Esophagus mucosa (tissue), 1 donor: ENCODE measurements around the gene TSFM. TPM values are rescaled to one million over a fixed set of nuclear protein-coding genes. Genes with fewer than 3 reads are reported as not detected.

Experiments used
- ATAC-seq: fragments of 200-7000 bp; cut with Tn5 transposase; one replicate; pipeline ENCODE4 v1.9.1; 2020
- total RNA-seq: library from RNA; stranded (reverse); gene quantifications from one replicate; pipeline ENCODE4 v1.2.4, GENCODE V29; 2023
- donor health status: DM: yes; HTN: yes; CAD: no.

TSFM gene
- total RNA-seq, 1 donor from 2014 or later = 22.6 TPM

DNA sequence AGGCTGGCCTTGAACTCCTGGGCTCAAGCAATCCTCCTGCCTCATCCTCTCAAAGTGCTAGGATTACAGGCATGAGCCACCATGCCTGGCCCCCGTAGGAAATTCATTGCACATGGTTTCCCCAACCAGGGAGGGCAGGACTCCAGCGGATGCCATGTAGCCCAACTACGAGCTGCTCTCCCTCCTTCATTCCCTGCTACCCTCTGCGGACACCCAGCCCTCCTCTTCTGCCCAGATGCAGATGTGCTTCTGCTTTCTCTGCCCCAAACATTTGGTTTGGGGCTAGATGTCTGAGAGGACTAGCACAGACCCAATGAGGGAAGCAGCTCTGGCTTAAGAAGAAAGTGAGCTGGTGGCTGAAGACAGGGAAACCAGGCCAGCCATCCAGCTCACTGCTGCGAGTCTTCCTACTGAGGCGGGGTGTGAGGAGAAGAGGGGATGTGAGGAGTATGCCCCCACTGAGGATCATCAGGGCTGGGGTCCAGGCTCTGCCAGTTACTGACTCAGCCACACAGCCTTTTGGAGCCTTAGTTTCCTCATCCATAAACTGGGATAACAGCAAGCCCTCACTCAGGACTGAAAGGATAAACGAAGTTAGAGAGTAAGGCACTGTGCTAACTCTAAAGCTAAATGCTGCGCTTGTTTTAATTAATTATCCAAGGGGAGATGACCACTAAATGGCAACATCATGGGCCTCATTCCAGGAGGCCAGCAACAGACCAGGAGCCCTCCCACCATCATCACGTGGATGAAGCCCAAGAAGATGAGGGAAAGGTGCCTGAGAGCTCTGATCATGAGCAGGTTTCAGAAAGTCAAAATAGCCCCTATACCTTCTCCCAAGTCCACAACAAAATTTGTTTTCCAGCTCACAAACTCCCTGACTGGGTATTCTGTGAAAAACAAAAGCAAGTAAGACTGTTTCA, 53.0 kb downstream of the TSFM start:
- no peak for ATAC-seq

- peak; percentile 45 for ATAC-seq
Observed at GRCh38 chr12:57836442-57837375, 54.1 kb downstream of the TSFM start.

DNA sequence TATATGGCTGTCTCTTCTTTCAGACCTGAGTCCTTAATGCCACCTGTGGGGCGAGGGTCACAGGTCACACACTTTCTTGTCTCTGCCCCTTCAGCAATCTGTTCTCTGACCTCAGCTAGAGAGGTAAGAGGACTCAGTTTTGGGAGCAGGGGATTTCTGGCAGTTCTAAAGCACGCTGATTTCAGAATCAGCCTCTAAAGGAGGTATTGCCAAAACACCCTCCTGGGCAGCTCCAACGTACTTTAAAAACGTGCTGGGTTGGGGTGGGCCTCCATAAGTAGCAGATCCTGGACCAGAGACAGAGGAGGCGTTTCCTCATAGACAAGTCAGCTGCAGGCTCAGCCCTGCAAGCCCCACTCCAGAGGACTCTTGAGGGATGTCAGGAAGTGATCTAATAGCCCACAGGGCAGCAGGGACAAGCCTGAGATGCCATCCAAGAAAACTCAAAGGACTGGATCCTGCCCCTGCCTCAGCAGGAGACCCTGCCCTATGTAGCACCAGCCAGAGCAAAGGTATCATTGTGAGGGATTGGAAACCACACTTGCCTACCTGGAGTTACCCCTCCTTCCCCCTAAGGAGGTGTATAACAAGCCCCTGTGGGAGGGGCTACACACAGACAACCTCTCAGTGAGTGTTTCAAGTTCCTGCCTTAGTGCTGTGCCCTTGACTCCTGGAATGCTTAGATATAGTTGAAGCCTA, 55.4 kb downstream of the TSFM start:
- ATAC-seq = peak; percentile 3

- ATAC-seq = peak; percentile 14
Observed at GRCh38 chr12:57838594-57839302, 56.2 kb downstream of the TSFM start.

DNA sequence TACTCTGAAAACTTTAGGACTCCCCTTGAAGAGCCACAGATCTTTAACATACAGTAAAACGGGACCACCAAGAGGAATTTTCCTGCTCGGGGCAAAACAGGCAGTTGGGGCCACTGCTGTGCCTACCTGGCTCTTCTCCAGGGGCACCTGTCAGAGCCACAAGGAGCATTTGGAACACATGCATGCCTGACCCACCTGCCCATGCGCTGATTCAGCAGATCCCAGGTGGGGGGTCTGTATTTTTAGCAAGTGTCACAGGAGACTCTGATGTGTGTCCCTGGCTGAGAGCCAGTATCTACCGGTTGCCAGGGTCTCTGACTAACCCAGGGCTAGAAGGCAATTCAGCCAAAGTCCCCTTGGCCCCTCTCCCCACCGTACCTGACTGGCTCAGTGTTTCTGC, 57.4 kb downstream of the TSFM start:
- ATAC-seq = no peak

DNA sequence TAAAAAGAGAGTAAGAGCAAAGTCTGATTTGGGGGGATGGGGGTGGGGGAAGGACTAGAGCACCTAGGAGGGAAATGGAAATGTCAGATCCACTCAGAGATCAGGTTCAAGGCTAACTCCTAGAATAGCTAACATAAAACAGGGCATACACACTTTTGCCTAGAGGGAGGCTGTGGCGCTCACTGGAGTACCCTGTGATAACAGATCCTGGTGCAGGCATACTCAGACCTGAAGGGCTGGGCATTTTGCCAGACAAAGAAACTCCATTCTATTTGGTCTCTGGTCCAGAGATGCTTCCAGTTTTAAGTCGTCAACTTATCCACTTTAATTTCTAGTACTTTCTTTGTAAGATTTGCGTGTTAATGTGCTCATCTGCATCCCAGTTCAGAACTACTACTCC, 58.1 kb downstream of the TSFM start:
- ATAC-seq = no peak

DNA sequence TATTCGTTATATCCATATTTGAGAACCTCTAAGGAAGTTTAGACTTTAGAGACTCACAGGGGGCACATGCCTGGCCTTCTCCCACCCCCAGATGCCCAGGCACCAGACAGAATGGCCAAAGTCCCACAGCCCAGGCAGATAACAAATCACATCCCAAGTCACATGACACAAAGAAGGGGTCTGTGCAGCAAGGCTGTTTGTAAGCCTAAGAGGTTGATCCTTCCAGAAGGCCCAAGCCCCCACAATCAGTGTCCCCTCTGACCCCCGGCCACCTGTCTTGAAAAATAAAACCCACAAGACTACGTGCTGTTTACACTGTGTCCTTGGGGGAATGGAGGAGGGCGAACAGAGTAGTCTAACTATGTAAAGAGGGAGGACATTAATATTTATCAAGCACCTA, 58.9 kb downstream of the TSFM start:
- no peak for ATAC-seq

DNA sequence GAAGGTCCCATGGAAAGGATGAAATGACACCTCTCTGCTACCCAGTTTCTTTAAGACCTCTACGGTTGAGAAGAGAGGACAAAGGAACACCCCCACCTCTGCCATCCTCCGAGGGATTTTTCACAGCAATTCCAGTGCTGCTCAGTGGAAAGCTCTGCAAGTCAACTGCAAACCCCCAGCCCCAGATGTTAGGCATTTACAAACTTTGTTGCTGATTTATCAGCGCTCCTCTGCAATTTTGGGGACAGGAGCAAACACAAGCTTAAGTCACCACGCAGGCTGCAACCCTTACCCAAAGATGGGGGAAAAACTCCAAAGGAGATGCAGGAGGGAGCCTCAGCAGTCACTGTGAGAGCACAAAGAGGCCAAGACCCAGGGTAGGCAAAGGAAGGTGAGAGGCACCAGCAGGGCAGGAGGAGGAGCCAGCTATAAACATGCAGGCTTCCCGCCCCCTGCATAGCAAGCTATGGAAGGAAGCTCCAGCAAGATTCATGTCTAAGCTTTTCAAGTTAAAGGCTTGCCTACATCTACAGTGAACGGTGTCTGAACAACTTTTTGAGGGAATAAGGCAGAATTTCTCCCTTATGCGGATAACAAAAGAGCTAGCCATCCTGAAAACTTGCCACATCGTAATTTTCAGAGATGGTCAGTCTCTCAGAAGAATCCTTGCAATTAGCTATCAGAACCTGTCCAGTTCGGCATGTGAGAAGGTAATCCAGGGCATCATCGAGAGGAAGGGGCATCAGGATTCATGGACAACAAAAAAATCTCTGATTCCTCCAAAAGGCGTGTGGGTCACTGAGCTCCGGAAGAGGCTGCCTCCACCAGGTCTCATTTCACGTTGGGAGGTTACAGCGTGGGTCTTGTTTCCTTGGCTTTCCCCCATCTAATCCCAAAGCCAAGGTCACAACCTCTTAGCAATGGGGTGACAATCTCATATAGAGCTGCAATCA, 60.0 kb downstream of the TSFM start:
- no peak for ATAC-seq

DNA sequence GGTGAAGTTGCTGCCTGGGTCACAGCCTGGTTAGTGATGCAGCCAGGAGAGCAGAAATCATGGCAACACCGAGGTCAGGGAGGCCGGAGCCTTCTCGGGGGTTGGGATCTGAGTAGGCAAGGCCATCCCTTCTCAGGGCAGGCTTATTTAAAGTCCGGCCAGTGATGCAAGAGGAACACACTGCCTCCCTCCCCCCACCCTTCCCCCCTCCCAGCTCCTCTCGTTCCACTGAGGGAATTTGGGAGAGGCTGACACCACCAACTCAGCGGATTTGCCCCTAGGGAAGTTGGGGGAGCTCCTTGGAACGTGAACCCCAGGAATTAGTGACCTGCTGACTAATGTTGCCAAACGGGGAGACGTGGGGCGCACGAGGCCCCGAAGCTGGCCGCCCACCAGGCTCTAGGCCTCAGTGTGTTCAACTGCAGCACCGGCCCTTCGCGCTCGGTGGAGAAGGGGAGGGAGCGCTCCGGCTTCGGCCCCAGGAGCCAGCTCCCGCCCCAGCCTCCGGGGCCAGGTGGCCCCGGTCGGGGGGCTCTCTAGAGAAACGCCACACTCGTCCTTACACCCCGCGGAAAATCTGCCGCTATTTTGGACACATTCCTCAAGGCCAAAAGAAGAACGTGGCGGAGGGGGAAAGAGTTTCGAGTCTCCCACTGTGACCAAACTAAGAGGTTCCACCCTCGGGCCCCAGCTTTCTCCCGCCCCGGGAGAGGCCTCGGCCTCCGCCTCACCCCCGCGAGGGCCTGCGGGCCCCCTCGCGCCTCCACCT, 62.3 kb downstream of the TSFM start:
- ATAC-seq = no peak

- peak; percentile 40 for ATAC-seq
Observed at GRCh38 chr12:57845478-57846284, 63.1 kb downstream of the TSFM start.

- ATAC-seq = peak; percentile 34
Observed at GRCh38 chr12:57846285-57846576, 63.6 kb downstream of the TSFM start.

GRCh38 chr12:57846577-57847319, 64.2 kb downstream of the TSFM start, which contains the start of gene CTDSP2:
TSS of gene CTDSP2 (minus strand) at chr12:57846729. CDS start at chr12:57846435, 294 bp downstream.
- peak; percentile 97 for ATAC-seq

Other genes starting within 250 kb of the TSFM start
- 105 TPM for gene DCTN2, start 235.6 kb upstream of the TSFM start, total RNA-seq
- 0.16 TPM for gene KIF5A, start 232.7 kb upstream of the TSFM start, total RNA-seq
- 35.8 TPM for gene PIP4K2C, start 191.6 kb upstream of the TSFM start, total RNA-seq
- 4.1 TPM for gene DTX3, start 178.0 kb upstream of the TSFM start, total RNA-seq
- 1.5 TPM for gene ARHGEF25, start 171.4 kb upstream of the TSFM start, total RNA-seq
- gene B4GALNT1, start 149.6 kb upstream of the TSFM start, total RNA-seq = 0.04 TPM
- gene OS9, start 88.7 kb upstream of the TSFM start, total RNA-seq = 156 TPM
- 0.64 TPM for gene AGAP2, start 44.0 kb upstream of the TSFM start, total RNA-seq
- gene TSPAN31, start 37.7 kb upstream of the TSFM start, total RNA-seq = 22.6 TPM
- 62.3 TPM for gene CDK4, start 30.5 kb upstream of the TSFM start, total RNA-seq
- gene MARCHF9, start 27.7 kb upstream of the TSFM start, total RNA-seq = 5.9 TPM
- 1.6 TPM for gene CYP27B1, start 15.7 kb upstream of the TSFM start, total RNA-seq
- gene METTL1, start 10.7 kb upstream of the TSFM start, total RNA-seq = 20.2 TPM
- 3.4 TPM for gene EEF1AKMT3, start 10.2 kb upstream of the TSFM start, total RNA-seq
- 1.7 TPM for gene AVIL, start 35.9 kb downstream of the TSFM start, total RNA-seq
- 49.8 TPM for gene CTDSP2, start 63.9 kb downstream of the TSFM start, total RNA-seq
- 7.6 TPM for gene ATP23, start 158.8 kb downstream of the TSFM start, total RNA-seq